Measurements from ENCODE around the gene CCT2.

Gene CCT2

DNA sequence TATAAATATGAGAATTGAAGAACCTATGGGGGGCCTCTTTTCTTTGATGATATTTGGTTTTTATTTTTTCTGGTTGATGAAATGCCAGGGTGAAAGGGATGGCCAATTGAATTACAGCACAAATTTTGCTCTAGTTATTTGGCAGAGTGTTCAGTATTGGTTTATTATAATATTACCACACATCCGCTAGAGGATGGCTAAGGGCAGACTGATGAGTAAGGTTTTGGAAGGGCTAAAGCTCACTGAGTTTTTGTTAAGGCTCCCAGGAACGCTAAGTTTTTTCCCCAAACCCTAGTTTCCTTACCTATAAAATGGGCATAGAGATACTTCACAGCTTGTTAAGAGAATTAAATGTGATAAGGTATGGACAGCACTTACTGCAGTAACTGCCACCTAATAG lies 59.8 kb downstream of the CCT2 start:
- no peak for DNase-seq

DNA sequence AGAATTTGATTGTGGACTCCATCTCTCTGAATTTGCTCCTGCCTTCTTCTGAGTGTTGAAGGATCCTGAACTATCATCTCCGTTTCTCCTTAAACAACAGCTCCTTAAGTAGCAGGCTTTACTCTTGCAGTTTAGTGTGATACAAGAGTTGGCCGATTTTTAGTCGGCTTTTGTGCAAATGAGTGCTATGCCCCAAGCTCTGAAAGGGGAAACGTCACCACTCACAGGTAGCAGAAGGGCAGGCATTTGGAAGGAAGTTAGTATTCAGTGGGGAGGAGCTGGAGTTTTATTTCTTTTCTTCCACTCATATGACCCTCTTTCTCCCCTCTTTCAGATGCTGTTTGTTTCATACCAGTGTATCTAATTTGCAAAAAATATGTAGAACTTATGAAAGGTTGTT lies 61.9 kb downstream of the CCT2 start:
- DNase-seq = no peak

DNA sequence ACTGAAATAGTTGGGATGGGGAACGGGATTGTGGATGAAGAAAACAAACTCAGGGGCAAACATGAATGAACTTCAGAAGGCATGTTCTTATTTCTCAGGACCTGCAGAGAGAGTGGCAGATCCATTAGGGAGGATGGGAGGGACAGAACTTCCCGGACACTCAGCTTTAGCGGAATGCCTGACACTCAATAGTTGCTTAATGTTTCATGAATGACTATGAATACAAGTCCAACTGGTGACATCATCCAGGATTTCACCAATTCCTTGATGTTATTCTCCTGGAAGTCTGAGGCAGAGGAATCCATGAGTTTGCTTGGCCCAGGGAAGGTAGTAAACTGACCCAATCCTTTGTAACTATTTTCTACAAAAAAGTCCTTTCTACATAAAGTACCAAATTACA lies 63.2 kb downstream of the CCT2 start:
- DNase-seq = no peak

DNA sequence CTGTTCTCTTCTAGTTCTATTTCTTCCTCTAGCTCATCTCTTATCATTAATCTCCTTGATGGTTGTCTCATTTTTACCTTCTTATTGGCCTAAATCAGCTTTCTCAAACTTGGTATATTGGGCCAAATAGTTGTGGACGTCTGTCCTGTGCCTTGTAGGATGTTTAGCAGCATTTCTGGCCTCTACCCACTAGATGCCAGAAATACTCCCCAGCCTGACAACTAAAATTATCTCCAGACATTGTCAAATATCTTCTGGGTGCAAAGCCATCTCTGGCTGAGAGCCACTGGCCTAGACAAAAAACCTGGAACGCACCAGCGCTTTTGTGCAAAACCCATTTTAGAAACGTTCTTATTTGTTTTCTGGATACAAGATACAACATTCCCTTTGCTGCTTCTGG lies 64.3 kb downstream of the CCT2 start:
- no peak for DNase-seq

All from activated CD4-positive, alpha-beta T cell treated with anti-CD3 and anti-CD28 coated beads, Interleukin-2, amount 50 U/mL, for 16 hours (primary cell).